HS-27A (cell line): ENCODE results near the gene PSMG3.

Source experiments
- DNase-seq: peaks from one replicate; pipeline ENCODE4 v3.0.0-alpha.2; 2012; ENCODE audit warnings: low read depth, missing footprints

PSMG3 gene

GRCh38 chr7:1579481-1580421 is 9.9 kb upstream of the PSMG3 start:
- no peak for DNase-seq

- DNase-seq, result no peak
Observed at GRCh38 chr7:1578513-1578912, 8.7 kb upstream of the PSMG3 start.

GRCh38 chr7:1576521-1577253 is 6.9 kb upstream of the PSMG3 start:
- DNase-seq, result no peak

DNA sequence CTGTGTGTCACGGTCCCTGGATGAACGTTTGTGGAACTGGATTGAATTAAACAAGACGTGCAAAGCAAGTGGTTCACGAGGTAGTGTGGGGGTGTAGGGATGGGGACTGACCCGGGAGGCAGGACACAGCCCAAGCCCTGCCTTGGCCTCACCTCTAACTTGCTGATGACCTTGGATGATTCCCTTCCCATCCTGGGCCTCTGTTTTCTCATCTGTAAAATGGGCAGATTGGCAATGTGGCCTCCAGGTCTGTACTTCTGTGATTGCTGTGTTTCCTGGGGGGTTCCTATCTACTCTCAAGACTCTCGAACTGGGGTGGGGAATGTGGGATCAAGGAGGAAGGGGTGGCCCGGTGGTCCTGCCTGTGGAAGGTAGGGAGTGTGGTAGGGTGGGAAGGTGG is 6.0 kb upstream of the PSMG3 start:
- no peak for DNase-seq

- no peak for DNase-seq
Observed at GRCh38 chr7:1572111-1572822, 2.4 kb upstream of the PSMG3 start.

DNA sequence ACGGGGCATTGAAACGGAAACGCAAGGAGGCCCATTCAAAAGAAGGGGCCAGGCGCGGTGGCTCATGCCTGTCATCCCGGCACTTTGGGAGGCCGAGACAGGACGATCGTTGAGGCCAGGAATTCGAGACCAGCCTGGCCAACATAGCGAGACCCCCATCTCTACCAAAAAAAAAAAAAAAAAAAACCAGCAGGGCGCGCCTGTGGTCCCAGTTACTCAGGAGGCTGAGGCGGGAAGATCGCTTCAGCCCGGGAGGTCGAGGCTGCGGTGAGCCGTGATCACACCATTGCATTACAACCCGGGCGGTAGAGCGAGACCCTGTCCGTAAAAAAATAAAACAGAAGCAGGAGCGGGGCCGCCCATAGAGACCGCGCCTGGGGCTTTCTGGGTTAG is 396 bp downstream of the PSMG3 start:
- no peak for DNase-seq

- no peak for DNase-seq
Observed at GRCh38 chr7:1569016-1569415, 816 bp downstream of the PSMG3 start.

- DNase-seq, result no peak
Observed at GRCh38 chr7:1567896-1568510, 1.8 kb downstream of the PSMG3 start.

GRCh38 chr7:1567049-1567771 is 2.6 kb downstream of the PSMG3 start:
- DNase-seq, result no peak

GRCh38 chr7:1566687-1567048 is 3.2 kb downstream of the PSMG3 start:
- DNase-seq, result no peak

DNA sequence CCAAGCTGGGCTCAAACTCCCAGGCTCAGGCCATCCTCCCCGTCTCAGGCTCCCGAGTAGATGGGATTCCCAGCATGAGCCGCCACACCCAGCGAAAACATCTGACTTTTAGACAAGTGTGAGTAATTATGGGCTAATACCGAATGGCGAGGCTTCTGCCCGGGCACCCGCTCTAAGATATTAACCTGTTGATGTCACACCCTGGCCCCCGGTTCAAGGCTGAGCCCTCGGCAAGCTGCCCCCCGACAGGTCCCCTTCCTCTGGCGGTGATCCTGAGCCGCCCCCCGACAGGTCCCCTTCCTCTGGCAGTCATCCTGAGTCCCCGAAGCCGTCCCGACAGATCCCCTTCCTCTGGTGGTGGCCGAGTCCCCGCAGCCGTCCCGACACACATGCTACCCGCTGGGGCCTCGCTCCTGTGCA is 5.2 kb downstream of the PSMG3 start:
- DNase-seq, result no peak

GRCh38 chr7:1563981-1564602 is 5.7 kb downstream of the PSMG3 start:
- DNase-seq, result no peak

DNA sequence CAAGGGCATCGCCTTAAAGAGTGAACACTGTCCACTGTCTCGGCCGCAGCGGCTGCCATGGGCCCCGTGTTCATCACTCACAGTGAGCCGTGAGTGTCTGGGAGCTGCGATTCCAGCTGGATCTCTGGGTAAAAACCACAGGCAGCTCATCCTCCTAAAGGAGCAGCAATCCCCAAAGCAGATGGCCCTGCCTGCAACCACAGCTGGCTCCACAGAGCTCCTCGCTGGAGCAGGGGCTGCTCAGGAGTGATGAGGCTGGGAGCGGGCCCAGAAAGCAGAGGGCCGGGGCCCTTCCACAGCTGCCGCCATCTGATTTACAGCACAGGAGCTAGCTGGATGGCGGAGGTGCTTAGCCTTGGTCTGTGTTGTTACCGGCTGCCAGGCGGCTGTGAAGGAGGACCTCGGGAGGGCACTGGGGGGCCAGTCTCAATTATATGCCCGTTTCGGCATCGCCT is 7.2 kb downstream of the PSMG3 start:
- no peak for DNase-seq

- no peak for DNase-seq
Observed at GRCh38 chr7:1562116-1562515, 7.7 kb downstream of the PSMG3 start.

- no peak for DNase-seq
Observed at GRCh38 chr7:1561036-1561940, 8.5 kb downstream of the PSMG3 start.

- DNase-seq, result no peak
Observed at GRCh38 chr7:1560620-1561031, 9.2 kb downstream of the PSMG3 start.

- no peak for DNase-seq
Observed at GRCh38 chr7:1559626-1560590, 9.9 kb downstream of the PSMG3 start.

GRCh38 chr7:1558841-1559625 is 10.8 kb downstream of the PSMG3 start:
- no peak for DNase-seq
